GM12864 (cell line): Measurements from ENCODE around the gene HOXD8.

Source experiments
- DNase-seq: peaks from one replicate; pipeline ENCODE4 v3.0.0-alpha.2; 2011; ENCODE audit warnings: low read depth
- H3K4me3 ChIP-seq: 2 replicates; pipeline ENCODE4 v1.5.1; 2011; ENCODE audit warnings: mild to moderate bottlenecking, low read depth, low read length, control low read depth
- CTCF ChIP-seq: IDR thresholded peaks from 2 replicates; pipeline ENCODE4 v1.5.1; 2011; ENCODE audit warnings: low read depth, mild to moderate bottlenecking, moderate library complexity, low read length, control low read depth, inconsistent platforms; ENCODE audit errors: missing control alignments

The HOXD8 gene

GRCh38 chr2:176091329-176092258, 37.9 kb upstream of the HOXD8 start:
- no peak for DNase-seq
- TF ChIP-seq CTCF, result no peak
- no peak overlapping the region for H3K4me3 ChIP-seq

- no peak within 1 kb of the TSS for H3K4me3 ChIP-seq
- no peak for TF ChIP-seq CTCF
- DNase-seq, result no peak
Observed at GRCh38 chr2:176092270-176093144, 37.0 kb upstream of the HOXD8 start, which contains the start of gene HOXD13. HOXD13 (plus strand) TSS chr2:176092721; CDS start chr2:176092891, 170 bp downstream.

GRCh38 chr2:176093145-176093897, 36.2 kb upstream of the HOXD8 start:
- no peak overlapping the region for H3K4me3 ChIP-seq
- no peak for DNase-seq
- TF ChIP-seq CTCF, result no peak

- TF ChIP-seq CTCF, result no peak
- no peak for DNase-seq
- no peak overlapping the region for H3K4me3 ChIP-seq
Observed at GRCh38 chr2:176093898-176094249, 35.6 kb upstream of the HOXD8 start.

- TF ChIP-seq CTCF, result no peak
- no peak for DNase-seq
- H3K4me3 ChIP-seq, result no peak overlapping the region
Observed at GRCh38 chr2:176094349-176094748, 35.2 kb upstream of the HOXD8 start.

- no peak for DNase-seq
- H3K4me3 ChIP-seq, result no peak overlapping the region
- no peak for TF ChIP-seq CTCF
Observed at GRCh38 chr2:176095421-176095820, 34.1 kb upstream of the HOXD8 start.
